ENCODE data around the gene SLC25A5. TPM values are rescaled to one million over a fixed set of nuclear protein-coding genes. Genes with fewer than 3 reads are reported as not detected.

SLC25A5 gene
- total and polyA plus RNA-seq, 10 of the 15 experiments (the other 5 are each of a cell fraction or from before 2014, with no cell fraction given): 361 to 3,863 (median 618) TPM

GRCh38 chrX:119421016-119421705 is 47.1 kb upstream of the SLC25A5 start:
- Histone ChIP-seq H4K20me1 (ENCODE audit: control insufficient read depth, insufficient read depth) (no peaks in the 10 kb centered on the region), H3K9me3 (replicated peaks; ENCODE audit: control insufficient read depth, insufficient read depth, low read length) (no peaks in the 10 kb centered on the region), H3K27ac (ENCODE audit: control insufficient read depth, insufficient read depth) (no peak overlapping the region), H3K4me2 (ENCODE audit: control insufficient read depth, insufficient read depth) (no peak overlapping the region), H3K79me2 (ENCODE audit: control insufficient read depth, insufficient read depth, low read length) (no peaks in the 10 kb centered on the region), H3K36me3 (ENCODE audit: control insufficient read depth in 2 of 2, insufficient read depth in 2 of 2, low read length in 1 of 2) (no peaks in the 10 kb centered on the region), H3K27me3 (replicated peaks in 1 of 2; ENCODE audit: control insufficient read depth in 2 of 2, insufficient read depth in 2 of 2, low read length in 1 of 2) (no peaks in the 10 kb centered on the region; a peak in 1 of 4 replicates), H3K4me3 (no peak overlapping the region), H3K4me1 (ENCODE audit: control insufficient read depth, insufficient read depth, low read length) (peaks cover 4% of the 10 kb centered on the region), H2AFZ (ENCODE audit: control insufficient read depth, low read depth, low read length) (no peak overlapping the region), H3K9ac (ENCODE audit: control insufficient read depth, insufficient read depth, low read length) (no peak overlapping the region)
- CTCF ChIA-PET: no interaction called here
- DNase-seq (ENCODE audit: low read depth, low spot score) (no peak), FAIRE-seq (no peak), ATAC-seq (no peak)
- in situ Hi-C loops (cut with MboI) (no loop called here), intact Hi-C loops (cut with micrococcal nuclease; ENCODE audit: unreplicated experiment) (no loop called here)
- POLR2A ChIA-PET: no interaction called here
- TF ChIP-seq EP300 (IDR thresholded peaks at IDR 0.05; ENCODE audit: borderline replicate concordance in 1 of 2, control insufficient read depth in 1 of 2, low read depth in 2 of 2, low read length in 2 of 2) (no peak), MXI1 (IDR thresholded peaks at IDR 0.05; ENCODE audit: low read depth, low read length) (no peak), SREBF1 (IDR thresholded peaks at IDR 0.05; ENCODE audit: low read length) (no peak), ELK1 (IDR thresholded peaks at IDR 0.05; ENCODE audit: low read depth, low read length) (no peak), SMARCA5 (IDR thresholded peaks at IDR 0.05) (no peak), KLF5 (IDR thresholded peaks at IDR 0.05; ENCODE audit: partially characterized antibody) (no peak), BMI1 (IDR thresholded peaks at IDR 0.05; ENCODE audit: borderline replicate concordance) (no peak), CBX5 (IDR thresholded peaks at IDR 0.05; ENCODE audit: low read depth) (no peak), BCLAF1 (IDR thresholded peaks at IDR 0.05) (no peak), IRF5 (IDR thresholded peaks at IDR 0.05; ENCODE audit: borderline replicate concordance) (no peak), TARDBP (IDR thresholded peaks at IDR 0.05; ENCODE audit: borderline replicate concordance) (no peak), ZNF384 (IDR thresholded peaks at IDR 0.05; ENCODE audit: borderline replicate concordance, low read depth, low read length) (no peak), NFYA (IDR thresholded peaks at IDR 0.05; ENCODE audit: borderline replicate concordance, low read depth, low read length) (no peak), ZNF207 (IDR thresholded peaks at IDR 0.05; ENCODE audit: borderline replicate concordance) (no peak), POLR2A (IDR thresholded peaks at IDR 0.05; ENCODE audit: low read depth, low read length) (no peak), PAX8 (IDR thresholded peaks at IDR 0.05) (no peak), TCF7 (IDR thresholded peaks at IDR 0.05; ENCODE audit: borderline replicate concordance) (no peak), RCOR1 (conservative IDR thresholded peaks at IDR 0.05; ENCODE audit: low read depth, low read length) (no peak)
- WGBS (ENCODE audit: insufficient coverage, insufficient replicate concordance, low lambda C conversion rate, missing lambda C conversion rate): 57% methylated on average over 4 of the region's 7 CpGs
- RAD21 ChIA-PET (ENCODE audit: unreplicated experiment): no interaction called here
- BruUV-seq (replicated peaks): no TSS peak
- SMC1A ChIA-PET (ENCODE audit: uncharacterized antibody, unreplicated experiment): no interaction called here
